ENCODE data around the gene SELENBP1. TPM values are rescaled to one million over a fixed set of nuclear protein-coding genes. Genes with fewer than 3 reads are reported as not detected.
A peak's percentile ranks its signal among the peaks of the same experiment; 100 is the strongest.

SELENBP1 gene
- total RNA-seq, 4 donors from 2014 or later, result 38.2 to 108 (median 61.6) TPM

DNA sequence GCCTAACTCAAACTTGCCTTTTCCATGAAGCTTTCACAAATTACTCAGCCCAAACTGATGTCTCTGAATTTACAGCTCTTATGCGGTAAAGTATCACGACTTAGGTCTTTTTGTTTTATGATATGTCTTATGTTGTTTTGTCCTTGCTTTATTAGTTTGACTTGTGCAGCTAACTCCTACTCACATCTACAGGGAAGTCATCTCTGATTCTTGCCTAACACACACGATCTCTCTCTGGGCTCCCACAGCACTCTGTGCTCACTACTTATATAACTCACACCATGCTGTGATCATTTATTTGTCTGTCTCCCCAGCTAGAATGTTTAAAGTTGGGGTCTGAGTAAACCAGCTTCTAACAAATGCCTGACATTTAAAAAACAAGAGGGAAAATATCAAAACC lies 35.9 kb downstream of the SELENBP1 start:
- Histone ChIP-seq H3K9me3 (no peaks in the 10 kb centered on the region), H3K4me3 (no peak overlapping the region), H3K36me3 (no peaks in the 10 kb centered on the region), H3K4me1 (no peaks in the 10 kb centered on the region), H3K27me3 (no peaks in the 10 kb centered on the region), H3K27ac (peak overlapping the region in 1 of 2 donors; percentile 63)
- intact Hi-C loops (cut with DNase I; ENCODE audit: low total_unique reads), result no loop called here
- no peak for TF ChIP-seq POLR2A (IDR thresholded peaks at IDR 0.05)
- TF ChIP-seq, protein P1, sequence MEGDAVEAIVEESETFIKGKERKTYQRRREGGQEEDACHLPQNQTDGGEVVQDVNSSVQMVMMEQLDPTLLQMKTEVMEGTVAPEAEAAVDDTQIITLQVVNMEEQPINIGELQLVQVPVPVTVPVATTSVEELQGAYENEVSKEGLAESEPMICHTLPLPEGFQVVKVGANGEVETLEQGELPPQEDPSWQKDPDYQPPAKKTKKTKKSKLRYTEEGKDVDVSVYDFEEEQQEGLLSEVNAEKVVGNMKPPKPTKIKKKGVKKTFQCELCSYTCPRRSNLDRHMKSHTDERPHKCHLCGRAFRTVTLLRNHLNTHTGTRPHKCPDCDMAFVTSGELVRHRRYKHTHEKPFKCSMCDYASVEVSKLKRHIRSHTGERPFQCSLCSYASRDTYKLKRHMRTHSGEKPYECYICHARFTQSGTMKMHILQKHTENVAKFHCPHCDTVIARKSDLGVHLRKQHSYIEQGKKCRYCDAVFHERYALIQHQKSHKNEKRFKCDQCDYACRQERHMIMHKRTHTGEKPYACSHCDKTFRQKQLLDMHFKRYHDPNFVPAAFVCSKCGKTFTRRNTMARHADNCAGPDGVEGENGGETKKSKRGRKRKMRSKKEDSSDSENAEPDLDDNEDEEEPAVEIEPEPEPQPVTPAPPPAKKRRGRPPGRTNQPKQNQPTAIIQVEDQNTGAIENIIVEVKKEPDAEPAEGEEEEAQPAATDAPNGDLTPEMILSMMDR (IDR thresholded peaks at IDR 0.05), result no peak
- DNase-seq, result no peak

DNA sequence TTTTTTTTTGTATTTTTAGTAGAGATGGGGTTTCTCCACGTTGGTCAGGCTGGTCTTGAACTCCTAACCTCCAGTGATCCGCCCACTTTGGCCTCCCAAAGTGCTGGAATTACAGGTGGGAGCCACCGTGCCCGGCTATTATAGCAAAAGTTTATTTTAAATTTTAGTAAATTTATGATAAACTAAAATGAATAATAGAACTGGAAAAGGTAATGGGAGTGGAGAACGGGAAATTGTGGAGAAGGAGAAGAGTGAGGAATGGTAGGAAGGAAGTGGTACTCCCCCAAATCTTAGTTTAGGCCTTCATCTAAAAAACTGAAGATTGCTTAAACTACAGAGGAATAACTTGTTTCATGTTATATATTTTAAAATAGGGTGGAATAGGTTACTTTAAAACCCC lies 37.7 kb downstream of the SELENBP1 start:
- no peaks in the 10 kb centered on the region for H3K27me3 ChIP-seq
- intact Hi-C loops (cut with DNase I; ENCODE audit: low total_unique reads), result no loop called here
- DNase-seq, result no peak
- H3K36me3 ChIP-seq, result no peaks in the 10 kb centered on the region
- H3K9me3 ChIP-seq, result no peaks in the 10 kb centered on the region
- no peak overlapping the region for H3K27ac ChIP-seq
- no peaks in the 10 kb centered on the region for H3K4me1 ChIP-seq
- no peak overlapping the region for H3K4me3 ChIP-seq
- TF ChIP-seq, protein P1 (IDR thresholded peaks at IDR 0.05), result no peak
- no peak for TF ChIP-seq POLR2A (IDR thresholded peaks at IDR 0.05)

DNA sequence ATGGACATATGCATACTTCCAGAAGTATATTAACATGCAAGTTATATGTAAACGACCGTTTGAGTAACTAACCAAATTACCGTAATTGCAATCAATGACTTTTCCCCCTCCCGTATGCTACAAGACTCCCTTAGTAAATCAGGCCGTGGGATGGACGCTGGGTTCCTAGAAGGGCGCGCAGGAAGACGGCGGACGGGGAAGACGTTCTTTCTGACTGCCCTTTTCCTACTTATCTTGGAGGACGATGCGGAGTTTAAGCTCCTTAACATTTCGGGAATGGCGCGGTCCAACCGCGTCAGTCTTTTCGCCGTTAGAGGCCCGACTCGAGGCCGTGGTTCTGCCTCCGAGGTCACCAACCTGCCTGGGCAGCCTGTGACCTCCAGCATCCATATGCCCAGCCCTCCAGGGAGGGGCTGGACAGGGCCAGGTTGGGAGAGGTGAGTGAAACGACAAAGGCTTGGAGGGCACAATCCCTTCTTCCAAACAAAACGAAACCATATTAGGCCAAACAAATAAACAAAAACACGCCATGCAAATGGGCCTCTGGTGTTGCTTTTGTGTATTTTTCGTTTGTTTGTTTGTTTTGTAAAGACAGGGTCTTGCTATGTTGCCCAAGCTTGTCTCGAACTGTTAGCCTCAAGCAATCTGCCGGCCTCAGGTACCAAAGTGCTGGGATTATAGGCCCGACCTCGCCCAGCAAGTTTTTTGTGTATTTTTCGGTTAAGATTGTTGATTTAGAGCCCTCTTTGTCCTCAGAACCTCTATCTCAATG lies 44.4 kb downstream of the SELENBP1 start:
- peak overlapping the region; percentile 61 to 62 for H3K4me3 ChIP-seq
- H3K27me3 ChIP-seq, result no peaks in the 10 kb centered on the region
- intact Hi-C loops (cut with DNase I; ENCODE audit: low total_unique reads), result no loop called here
- TF ChIP-seq, protein P1 (IDR thresholded peaks at IDR 0.05), result no peak
- TF ChIP-seq POLR2A (IDR thresholded peaks at IDR 0.05), result no peak
- H3K9me3 ChIP-seq, result no peaks in the 10 kb centered on the region
- DNase-seq, result peak in 1 of 2 donors; percentile 36
- no peaks in the 10 kb centered on the region for H3K36me3 ChIP-seq
- H3K27ac ChIP-seq, result peak overlapping the region; percentile 91 to 94
- peaks cover 0 to 4% of the 10 kb centered on the region in 2 donors for H3K4me1 ChIP-seq

DNA sequence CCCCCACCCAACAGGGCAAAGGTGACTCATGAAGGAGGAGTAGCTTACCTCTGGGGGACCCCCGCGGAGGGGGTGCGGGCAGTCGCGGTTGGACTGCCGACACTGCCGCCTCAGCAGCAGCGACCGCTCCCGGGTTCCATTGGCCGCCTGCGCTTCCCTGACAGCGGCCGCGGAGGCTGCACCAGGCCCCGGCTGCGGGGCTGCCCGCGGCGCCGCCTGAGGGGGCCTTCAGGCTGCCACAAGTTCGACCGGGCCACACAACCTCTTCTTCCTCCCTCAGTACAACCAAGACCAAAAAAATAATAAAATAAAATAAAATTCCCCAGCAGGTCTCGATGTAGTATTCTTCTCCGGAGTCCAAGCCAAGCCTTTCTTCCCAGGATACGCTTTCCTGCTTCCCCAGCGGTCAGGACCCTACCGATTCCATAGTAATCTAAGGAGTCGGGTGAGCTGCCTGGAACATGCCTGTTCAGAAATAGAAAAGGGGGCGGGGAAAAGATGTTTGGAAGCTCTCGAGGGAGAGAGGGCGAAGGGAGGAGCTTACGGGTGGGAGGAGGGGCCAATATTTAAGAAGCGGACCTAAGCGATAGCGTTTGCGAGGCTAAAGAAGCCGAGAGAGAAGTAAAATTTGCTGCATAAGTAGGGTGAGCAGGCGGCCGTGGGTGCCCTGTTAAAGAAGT lies 45.1 kb downstream of the SELENBP1 start, which contains the start of gene PI4KB:
Gene PI4KB, minus strand, starts transcription at position 194 of the 680 bp plus-strand sequence. CDS start 10,935 bp downstream, outside the sequence.
- Histone ChIP-seq H3K36me3 (no peaks in the 10 kb centered on the region), H3K4me1 (peaks cover 0 to 4% of the 10 kb centered on the region in 2 donors), H3K9me3 (no peaks in the 10 kb centered on the region), H3K27ac (peak within 1 kb of the TSS; percentile 91 to 94), H3K27me3 (no peaks in the 10 kb centered on the region), H3K4me3 (peak within 1 kb of the TSS; percentile 61 to 62)
- intact Hi-C loops (cut with DNase I; ENCODE audit: low total_unique reads), result no loop called here
- peak; percentile 92 to 97 for DNase-seq
- peak; percentile 46 to 79 for TF ChIP-seq POLR2A (IDR thresholded peaks at IDR 0.05)
- TF ChIP-seq, protein P1 (IDR thresholded peaks at IDR 0.05), result peak in 3 of 4 experiments; percentile 7 to 18 (median 12)
